Upper lobe of left lung (tissue), 4 donors: ENCODE data around the gene CPNE4.

Source experiments
- EP300 ChIP-seq, 4 donors: sonication (generic); formaldehyde crosslinking; IDR thresholded peaks; one replicate each; pipeline ENCODE4 v1.5.1; 2017; ENCODE audit warnings: antibody characterized with exemption in 4 of 4, control low read depth in 2 of 4
- POLR2A ChIP-seq, 4 donors: fragments of 450-650 bp; IDR thresholded peaks; one replicate each; pipeline ENCODE4 v1.5.1; 2016 to 2017; ENCODE audit warnings: antibody characterized with exemption in 4 of 4, mild to moderate bottlenecking in 2 of 4

DNA sequence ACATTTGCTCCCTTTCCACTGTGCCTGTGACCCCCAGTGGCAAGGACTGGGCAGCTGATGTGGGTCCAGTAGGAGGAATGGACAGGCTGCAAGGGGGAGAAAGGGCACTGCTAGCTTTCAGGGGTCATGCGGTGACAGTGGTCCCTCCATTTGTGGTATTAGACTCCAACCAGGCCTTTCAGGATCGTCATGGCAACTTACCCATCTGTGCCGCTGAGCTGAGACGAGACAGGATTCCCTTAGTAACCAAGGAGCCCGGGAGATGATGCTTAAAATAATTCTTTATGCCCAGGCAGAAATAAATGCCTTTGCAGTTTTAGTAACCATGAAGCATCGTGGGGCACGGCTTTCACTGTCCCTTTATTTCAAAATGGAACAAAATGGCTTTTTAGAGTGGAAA, 516.1 kb downstream of the CPNE4 start:
- TF ChIP-seq POLR2A (IDR thresholded peaks at IDR 0.05) (no peak), EP300 (IDR thresholded peaks at IDR 0.05) (no peak)
